Activated gamma-delta T cell treated with anti-CD3 and anti-CD28 coated beads, Interleukin-2, amount 50 U/mL, for 16 hours (primary cell): Measurements from ENCODE around the gene COL16A1.

Experiments
- DNase-seq: peaks from one replicate; pipeline ENCODE4 v3.0.0-alpha.2; 2020; ENCODE audit warnings: low read depth

Gene COL16A1

GRCh38 chr1:31703431-31704270 lies at the start of gene COL16A1:
TSS of gene COL16A1 (minus strand) at chr1:31704017. CDS start at chr1:31702193, 1,824 bp downstream.
- no peak for DNase-seq

GRCh38 chr1:31752952-31753475 lies 49.2 kb upstream of the COL16A1 start:
- no peak for DNase-seq

- no peak for DNase-seq
Observed at GRCh38 chr1:31752258-31752657, 48.4 kb upstream of the COL16A1 start.

GRCh38 chr1:31751822-31752241 lies 48.0 kb upstream of the COL16A1 start:
- no peak for DNase-seq

- DNase-seq = peak; percentile 25
Observed at GRCh38 chr1:31750858-31751510, 47.2 kb upstream of the COL16A1 start.

- no peak for DNase-seq
Observed at GRCh38 chr1:31749785-31750735, 46.2 kb upstream of the COL16A1 start.

GRCh38 chr1:31748365-31748764 lies 44.5 kb upstream of the COL16A1 start:
- no peak for DNase-seq

GRCh38 chr1:31747304-31747703 lies 43.5 kb upstream of the COL16A1 start:
- DNase-seq = no peak

GRCh38 chr1:31746687-31747086 lies 42.9 kb upstream of the COL16A1 start:
- DNase-seq = no peak

- DNase-seq = no peak
Observed at GRCh38 chr1:31745946-31746670, 42.3 kb upstream of the COL16A1 start.

GRCh38 chr1:31745096-31745945 lies 41.5 kb upstream of the COL16A1 start:
- no peak for DNase-seq

- DNase-seq = no peak
Observed at GRCh38 chr1:31744165-31744888, 40.5 kb upstream of the COL16A1 start.

GRCh38 chr1:31742462-31743212 lies 38.8 kb upstream of the COL16A1 start:
- DNase-seq = no peak

GRCh38 chr1:31739346-31739745 lies 35.5 kb upstream of the COL16A1 start:
- DNase-seq = no peak

- DNase-seq = no peak
Observed at GRCh38 chr1:31736675-31737074, 32.9 kb upstream of the COL16A1 start.

- no peak for DNase-seq
Observed at GRCh38 chr1:31735571-31735970, 31.8 kb upstream of the COL16A1 start.

- no peak for DNase-seq
Observed at GRCh38 chr1:31734582-31735107, 30.8 kb upstream of the COL16A1 start.

GRCh38 chr1:31733389-31734219 lies 29.8 kb upstream of the COL16A1 start:
- DNase-seq = no peak
